Inflammatory macrophage treated with lipopolysaccharide for 1 hour (primary cell): ENCODE measurements around the gene RIPOR3.
A peak's percentile ranks its signal among the peaks of the same experiment; 100 is the strongest.
"Not testable (repeated sequence)": the region's sequence is repeated elsewhere in the genome, so short reads cannot be mapped to it uniquely, and the experiment has no call there.

ENCODE experiments used
- DNase-seq, 2 donors: peaks; one replicate each; pipeline ENCODE4 v3.0.0-alpha.2; 2020 to 2022

Gene RIPOR3

DNA sequence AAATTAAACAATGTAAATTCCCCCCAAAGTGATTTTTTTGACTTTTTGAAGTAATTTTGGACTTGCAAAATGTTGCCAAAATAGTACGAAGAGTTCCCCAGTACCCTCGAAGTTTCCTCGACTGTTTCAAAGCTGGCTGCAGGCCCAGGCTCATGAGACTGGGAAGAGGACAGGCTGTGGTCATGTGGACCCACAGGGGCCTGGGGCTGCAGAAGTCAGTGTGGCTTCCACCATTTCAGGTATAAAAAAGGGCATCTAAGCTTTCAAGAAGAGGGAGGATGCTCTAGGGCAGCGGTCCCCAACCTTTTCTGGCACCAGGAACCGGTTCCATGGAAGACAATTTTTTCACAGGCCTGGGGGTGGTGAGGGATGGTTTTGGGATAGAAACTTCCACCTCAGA lies 106.1 kb downstream of the RIPOR3 start:
- DNase-seq, result no peak

DNA sequence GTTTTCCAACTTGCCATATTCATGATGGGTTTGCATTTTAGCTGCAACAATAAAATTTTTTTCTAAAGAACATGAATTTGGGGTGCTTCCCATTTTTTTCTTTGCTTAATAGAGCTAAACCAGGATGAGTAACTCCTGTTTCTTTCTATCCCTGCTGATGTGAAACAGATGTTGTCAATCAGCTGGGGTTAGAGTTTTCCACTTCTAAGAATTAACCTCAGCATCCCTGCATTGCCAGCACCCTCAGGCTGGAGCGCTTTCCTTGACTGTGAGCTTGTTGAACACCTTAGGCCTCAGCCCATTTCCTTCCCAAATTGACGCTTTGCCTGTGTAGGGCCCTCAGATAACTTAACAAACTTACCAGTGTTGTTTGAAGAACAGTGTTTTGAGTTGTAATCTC lies 106.7 kb downstream of the RIPOR3 start:
- DNase-seq, result no peak

DNA sequence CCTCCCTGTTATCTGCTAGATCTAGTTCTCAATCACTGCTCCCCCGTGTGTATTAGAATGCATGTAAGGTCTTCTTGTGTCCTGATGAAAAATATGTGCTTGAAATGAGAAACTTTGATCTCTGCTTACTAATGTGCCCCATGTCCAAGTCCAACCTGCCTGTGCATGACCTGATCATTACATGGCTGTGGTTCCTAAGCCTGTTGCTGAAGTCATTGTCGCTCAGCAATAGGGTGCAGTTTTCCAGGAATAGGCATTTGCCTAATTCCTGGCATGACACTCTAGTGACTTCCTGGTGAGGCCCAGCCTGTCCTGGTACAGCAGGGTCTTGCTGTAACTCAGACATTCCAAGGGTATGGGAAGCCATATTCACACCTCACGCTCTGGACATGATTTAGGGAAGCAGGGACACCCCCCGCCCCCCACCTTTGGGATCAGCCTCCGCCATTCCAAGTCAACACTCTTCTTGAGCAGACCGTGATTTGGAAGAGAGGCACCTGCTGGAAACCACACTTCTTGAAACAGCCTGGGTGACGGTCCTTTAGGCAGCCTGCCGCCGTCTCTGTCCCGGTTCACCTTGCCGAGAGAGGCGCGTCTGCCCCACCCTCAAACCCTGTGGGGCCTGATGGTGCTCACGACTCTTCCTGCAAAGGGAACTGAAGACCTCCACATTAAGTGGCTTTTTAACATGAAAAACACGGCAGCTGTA lies 107.7 kb downstream of the RIPOR3 start:
- DNase-seq, result no peak

DNA sequence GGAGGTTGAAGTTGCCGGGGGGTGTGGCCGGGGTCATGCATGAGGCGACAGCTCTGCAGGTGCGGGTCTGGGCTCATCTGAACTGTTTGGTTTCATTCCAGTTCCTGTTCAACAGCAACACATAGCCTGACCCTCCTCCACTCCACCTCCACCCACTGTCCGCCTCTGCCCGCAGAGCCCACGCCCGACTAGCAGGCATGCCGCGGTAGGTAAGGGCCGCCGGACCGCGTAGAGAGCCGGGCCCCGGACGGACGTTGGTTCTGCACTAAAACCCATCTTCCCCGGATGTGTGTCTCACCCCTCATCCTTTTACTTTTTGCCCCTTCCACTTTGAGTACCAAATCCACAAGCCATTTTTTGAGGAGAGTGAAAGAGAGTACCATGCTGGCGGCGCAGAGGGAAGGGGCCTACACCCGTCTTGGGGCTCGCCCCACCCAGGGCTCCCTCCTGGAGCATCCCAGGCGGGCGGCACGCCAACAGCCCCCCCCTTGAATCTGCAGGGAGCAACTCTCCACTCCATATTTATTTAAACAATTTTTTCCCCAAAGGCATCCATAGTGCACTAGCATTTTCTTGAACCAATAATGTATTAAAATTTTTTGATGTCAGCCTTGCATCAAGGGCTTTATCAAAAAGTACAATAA lies 108.6 kb downstream of the RIPOR3 start:
- no peak for DNase-seq

DNA sequence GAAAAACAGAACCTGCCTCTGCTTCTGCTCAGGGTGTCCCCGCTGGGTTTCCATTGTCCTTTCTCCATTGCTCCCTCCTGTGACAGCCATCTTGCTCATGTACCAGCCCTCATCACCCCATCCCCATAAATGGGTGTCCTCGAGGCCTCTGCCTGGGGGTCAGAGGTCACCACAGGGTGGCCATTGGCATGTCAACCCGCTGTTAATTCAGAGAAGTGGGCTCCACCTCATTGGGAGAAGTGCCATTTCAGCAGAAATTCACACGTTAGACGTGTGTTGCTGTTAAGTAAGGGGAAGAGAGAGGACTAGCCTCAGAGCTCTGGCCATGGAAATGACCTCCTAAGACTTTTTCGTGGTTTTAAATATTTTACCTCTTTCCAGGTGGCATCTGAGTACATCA lies 109.2 kb downstream of the RIPOR3 start:
- DNase-seq, result no peak

DNA sequence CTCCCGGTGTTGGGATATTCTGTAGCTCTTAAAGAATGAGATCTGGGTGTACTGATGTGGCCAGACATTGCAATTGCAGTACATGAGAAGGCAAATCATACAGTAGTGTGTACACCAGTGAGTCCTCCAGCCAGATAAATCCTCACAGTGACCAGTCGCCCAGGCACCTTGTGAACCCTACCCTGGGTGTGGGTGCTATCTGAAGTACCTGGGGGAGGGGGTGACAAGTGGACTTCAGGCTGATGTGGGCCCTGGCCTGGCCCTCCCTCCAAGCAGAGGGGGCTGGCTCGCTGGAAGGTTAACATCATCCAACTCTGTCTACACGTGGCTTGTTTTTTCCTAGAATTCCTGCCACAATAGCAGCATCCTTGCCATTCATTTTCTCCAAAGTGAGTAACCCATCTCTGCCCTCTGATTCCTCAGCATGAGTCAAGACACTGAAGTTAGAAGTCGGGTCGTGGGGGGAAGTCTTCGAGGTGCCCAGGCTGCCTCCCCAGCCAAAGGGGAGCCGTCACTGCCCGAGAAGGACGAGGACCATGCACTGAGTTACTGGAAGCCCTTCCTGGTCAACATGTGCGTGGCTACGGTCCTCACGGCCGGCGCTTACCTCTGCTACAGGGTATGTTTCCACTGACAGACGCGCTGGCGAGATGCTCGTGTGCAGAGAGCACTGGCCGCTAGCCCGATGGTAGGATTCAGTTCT lies 110.3 kb downstream of the RIPOR3 start:
- no peak for DNase-seq

DNA sequence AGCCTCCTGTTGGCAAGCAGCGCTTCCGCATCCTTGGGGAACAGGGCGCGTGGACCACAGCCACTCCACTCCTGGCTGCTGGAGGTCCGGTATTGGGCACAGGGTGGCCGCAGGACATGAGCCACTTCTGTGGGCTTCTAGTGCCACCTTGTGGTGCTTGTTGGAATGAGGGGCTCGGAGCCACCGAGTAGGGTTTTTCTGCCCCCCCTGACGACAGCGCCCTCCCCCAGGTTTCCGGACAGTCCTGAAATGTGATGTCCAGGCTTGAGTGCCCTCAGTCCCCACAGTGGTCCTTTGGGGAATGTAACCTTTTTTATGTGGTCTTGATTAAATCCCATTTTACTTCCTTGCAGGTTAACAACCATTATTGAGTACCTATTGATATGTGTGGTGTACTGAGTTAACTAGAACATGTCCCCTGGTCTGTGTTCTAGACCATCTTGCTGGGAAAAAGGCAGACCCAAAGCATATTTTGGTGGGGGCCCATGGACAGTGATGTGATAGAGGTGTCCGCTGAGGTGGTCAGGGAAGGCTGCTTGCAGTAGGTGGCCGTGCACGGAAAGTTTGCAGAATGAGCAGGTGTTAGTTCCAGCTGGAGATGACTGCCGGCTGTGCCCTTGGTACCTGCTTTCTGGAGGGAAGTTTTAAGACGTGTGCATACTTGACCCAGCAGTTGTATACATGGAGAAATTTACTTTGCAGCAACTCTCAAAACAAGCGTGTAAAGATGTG lies 111.2 kb downstream of the RIPOR3 start:
- DNase-seq, result peak in 1 of 2 donors; percentile 71

DNA sequence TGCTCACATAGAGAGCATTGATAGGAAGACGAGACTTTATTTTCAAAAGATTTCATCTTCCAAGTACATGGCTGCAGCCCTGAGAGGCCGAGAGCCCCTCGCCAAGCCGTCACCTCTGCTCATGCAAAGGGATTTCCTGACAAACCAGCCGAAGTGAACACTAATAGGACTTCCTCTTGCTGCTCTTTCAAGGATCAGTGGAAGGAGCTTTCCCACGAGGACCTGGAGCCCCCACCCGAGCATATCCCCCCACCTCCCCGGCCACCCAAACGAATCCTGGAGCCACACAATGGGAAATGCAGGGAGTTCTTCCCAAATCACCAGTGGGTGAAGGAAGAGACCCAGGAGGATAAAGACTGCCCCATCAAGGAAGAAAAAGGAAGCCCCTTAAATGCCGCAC lies 111.8 kb downstream of the RIPOR3 start:
- DNase-seq, result no peak

DNA sequence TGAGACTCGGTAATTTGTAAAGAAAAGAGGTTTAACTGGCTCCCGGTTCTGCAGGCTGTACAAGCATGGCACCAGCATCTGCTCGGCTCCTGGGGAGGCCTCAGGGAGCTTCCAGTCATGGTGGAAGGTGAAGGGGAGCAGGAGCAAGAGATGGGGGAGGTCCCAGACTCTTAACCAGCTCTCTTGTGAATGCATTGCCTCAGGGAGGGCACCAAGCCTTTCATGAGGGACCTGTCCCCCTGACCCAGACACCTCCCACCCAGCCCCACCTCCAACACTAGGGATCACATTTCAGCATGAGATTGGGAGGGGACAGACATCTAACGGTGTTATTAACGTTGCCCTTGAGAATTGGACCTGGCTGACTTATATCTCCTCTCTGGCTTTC lies 112.6 kb downstream of the RIPOR3 start:
- DNase-seq, result no peak

DNA sequence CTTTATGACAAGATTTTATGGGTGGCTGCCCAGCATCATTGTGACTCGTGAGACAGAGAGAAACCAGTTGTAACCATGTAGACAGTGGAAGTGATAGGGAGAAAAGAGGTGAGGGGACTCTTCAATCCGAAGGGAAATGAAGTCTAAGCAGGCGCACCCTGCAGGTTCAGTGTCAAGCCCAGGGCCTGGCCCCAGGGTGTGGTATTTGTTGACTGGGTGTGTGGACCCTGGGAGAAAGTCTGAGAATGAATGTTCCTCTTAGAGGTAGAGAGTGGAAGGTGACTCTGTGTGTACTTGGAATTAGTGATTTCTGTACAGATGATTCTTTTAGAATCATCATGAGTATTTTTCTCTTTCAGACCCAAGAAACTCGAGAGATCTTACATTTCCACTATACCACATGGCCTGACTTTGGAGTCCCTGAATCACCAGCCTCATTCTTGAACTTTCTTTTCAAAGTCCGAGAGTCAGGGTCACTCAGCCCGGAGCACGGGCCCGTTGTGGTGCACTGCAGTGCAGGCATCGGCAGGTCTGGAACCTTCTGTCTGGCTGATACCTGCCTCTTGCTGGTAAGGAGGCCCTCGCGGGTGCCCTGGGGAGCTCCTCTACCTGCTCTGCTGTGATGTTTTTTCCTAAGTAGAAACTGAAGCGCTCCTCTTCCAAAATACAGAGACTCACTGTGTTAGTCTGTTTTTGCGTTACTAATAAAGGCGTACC lies 113.1 kb downstream of the RIPOR3 start:
- DNase-seq, result no peak

DNA sequence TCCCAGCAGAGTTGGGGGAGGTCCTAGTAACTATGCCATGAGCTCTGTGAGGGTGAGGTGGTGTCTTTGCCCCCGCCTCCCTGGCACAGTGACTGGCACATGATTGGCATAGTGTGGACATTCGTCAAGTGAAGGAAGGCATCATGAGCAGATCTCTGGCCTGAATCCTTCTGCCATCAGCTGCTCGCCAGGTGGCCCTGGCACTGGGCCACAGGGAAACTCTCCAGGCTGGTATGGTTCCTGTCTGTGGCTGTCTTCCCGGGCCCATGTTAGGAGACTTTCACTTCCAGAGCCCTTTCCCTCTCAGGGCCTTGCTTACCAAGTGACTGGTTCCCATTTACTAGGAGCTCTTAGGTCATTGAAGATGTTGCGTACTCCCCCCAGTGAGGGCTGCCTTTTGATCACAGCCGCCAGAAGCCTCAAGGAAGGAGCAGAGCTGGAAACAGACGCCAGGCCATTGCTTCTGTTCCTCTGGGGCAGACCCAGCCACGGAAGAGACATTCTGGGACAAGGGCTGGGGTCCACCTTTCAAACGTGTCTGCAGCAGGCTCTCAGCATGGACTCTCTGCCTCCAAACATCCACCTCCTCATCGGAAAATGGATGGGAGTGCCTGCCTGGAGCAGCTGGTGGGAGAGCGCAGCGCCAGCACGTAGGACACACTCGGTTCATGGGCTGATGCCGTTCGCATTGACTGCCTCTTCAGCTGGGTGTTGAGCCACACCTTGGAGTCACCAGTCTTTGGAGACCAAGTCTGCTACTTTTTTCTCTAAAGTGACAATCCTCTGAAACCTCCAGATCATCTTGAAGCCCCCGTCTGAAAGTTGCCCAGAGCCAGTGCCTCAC lies 113.9 kb downstream of the RIPOR3 start:
- no peak for DNase-seq

DNA sequence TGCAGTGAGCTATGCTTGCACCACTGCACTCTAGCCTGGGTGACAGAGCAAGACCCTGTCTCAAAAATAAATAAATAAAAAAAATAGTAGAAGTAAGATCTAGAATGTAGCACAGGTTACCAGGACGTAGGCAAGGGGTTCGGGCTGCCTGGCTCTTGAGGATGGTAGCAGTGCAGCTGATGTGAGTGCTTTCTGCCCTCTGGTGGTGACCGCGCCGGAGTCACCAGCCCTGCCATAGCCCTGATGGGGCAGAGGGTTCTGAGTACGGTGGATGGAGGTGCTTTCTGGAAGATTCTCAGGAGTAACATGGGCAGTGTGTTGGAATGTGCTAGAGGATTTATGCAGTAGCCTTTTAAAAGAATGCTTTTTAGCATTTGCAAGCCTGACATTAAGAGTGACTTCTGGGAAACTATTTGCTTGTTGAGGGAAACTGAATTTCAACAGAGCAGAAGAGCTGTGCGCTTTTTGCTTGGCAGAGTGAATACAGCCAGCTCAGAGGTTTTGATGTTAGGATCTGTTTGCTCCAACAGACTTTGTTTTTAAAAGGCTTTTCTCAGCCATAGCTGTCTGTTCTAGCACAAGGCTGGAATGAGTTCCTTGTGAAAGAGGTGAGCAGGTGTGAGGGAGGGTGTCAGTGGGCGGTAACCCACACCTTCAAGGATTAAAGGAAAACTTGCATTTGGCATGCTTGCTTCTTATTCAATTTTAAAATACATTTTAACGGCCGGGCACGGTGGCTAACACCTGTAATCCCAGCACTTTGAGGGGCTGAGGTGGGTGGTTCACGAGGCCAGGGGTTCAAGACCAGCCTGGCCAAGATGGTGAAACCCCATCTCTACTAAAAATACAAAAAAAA lies 115.2 kb downstream of the RIPOR3 start:
- DNase-seq, result peak in 1 of 2 donors; percentile 58

DNA sequence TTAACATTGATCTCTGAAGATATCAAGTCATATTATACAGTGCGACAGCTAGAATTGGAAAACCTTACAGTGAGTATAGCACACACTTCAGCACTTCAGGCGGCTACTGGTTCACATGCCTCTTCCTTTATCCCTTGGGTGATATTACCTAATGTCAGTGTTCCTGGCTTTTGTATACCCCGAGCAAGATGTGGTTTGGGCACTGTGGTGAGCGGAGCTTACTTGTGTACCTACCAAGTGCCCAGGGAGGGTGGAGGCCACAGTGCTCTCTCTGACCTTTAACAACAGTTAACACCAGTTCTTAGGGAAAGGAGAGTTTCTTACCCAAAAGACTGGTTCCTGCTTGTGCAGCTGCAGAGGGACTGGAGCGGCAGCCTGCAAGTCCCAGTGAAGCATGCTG lies 116.8 kb downstream of the RIPOR3 start:
- DNase-seq, result no peak

DNA sequence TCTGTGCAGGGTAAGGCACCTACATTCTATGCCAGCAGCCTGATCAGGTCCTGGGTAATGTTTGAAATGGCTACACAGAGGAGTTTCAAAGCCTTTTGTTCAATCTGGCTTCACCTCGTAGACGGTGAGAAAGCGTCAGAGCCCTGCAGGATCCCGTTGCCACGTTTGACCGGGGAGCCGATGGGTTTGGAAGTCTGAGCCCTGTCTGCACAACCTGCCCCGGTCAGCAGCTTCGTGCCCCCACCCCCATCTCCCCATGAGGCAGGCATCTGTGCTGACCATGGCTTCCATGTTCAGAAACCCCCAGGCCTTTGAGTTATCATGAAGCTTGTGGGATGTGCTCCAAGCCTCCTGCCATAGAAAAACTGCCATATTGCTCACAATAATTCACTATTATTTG lies 117.2 kb downstream of the RIPOR3 start:
- DNase-seq, result no peak

DNA sequence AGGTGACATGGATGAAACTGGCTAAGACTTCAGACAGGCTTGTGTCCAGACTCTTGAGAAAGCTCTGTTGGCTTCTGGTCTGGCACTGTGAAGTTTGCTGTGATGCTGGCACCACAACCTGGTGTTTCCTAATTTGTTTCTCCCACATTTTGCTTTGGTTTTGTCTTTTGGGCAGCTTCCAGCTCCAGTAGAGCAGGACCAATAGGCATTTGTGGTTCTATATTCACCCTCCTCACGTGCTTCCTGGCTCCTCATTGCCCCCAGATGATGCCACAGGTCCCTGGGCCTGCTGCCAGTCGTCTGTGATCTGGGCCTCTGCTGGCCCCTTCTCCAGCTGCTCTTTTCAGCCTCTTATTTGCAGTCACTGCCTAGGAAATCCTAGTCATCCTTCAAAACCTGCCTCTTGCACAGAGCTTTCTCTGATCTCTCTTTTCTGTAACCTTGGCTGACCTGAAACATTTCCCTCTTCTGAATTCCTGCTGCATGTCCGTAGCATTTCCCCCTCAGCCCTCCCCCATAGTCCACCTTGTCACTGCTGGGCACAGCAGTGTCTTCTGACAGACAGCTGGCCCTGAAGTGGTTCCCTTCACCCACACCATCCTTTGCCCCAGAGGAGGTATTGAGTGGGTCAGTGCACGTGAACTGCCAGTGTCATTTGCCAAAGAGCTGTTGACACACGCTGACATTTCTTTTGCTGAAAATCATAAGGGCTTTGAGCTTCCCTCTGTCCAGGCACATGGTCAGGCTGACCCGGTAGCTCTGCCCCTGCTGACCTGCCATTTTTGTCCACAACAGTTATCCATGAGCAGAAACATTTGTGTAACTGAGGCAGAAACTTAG lies 118.2 kb downstream of the RIPOR3 start:
- peak; percentile 38 to 78 for DNase-seq

DNA sequence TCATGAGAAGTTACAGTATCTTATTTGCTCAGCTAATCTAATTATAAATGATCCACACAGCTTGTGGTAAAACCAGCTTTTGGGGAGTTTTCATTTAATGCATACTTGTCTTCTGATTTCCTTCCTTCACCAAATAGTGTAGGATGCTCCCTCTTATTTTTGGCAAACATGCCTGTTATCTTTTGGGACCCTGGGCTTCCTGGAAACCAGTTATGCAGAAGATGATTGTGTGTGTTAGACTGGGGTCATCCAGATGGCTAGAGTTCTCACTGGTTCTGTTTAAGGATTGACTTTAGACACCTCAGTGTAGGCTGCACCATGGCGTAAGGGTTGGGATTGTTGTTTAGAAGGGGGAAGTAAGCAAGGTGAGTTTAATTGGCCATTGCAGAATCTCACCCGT lies 119.9 kb downstream of the RIPOR3 start:
- DNase-seq, result no peak

DNA sequence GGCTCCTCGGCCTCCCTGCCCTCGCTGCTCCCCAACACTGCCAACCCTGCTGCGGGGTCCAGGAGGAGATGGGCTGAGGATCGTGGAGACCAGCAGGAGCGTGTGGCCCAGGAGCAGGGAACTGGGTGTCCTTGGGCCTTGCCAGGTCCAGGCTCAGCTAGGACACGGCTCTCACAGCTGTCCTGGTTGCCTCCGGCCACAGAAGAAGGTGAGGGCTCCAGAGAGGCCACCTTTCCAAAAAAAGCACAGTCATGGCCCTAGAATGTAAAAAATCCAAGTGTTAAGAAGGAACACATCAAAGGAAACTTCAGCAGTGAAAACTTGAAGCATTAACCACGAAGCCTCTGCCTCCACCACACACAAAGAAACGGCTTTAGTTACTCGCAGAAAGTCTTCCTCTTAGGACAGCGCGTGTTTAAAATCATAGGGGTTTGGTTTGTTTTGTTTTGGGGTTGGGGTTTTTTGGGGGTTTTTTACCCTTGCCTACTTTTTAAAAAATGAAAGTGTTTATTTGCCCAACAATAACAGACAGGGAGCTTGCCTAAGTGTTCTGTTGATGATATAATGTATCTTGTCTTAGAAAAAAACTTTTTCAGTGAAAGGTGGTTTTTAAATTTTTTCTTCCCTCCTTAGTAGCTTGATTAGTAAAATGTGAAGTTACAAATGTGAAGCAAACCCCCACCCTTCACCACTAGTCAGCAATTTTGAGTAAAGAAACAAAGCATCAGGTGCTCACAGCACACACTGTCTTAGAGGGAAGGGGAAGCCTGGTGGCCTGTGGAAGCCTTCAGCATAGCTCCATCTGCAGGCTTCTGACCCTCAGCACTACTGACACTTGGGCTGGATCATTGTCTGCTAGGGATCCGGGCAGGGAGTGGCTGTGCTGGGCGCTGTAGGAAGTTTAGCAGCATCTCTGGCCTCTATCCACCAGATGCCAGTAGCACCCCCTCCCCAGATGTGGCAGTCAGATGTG lies 121.2 kb downstream of the RIPOR3 start:
- peak; percentile 46 to 68 for DNase-seq

DNA sequence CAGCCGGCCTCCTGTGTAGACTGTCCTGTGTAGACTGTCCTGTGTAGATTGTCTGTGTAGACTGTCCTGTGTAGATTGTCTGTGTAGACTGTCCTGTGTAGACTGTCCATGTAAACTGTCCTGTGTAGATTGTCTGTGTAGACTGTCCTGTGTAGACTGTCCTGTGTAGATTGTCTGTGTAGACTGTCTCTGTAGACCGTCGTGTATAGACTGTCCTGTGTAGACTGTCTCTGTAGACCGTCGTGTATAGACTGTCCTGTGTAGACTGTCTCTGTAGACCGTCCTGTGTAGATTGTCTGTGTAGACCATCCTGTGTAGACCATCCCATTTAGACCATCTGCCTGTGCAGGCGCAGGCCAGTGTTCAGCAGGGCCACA lies 121.9 kb downstream of the RIPOR3 start:
- DNase-seq, result not testable (repeated sequence)

DNA sequence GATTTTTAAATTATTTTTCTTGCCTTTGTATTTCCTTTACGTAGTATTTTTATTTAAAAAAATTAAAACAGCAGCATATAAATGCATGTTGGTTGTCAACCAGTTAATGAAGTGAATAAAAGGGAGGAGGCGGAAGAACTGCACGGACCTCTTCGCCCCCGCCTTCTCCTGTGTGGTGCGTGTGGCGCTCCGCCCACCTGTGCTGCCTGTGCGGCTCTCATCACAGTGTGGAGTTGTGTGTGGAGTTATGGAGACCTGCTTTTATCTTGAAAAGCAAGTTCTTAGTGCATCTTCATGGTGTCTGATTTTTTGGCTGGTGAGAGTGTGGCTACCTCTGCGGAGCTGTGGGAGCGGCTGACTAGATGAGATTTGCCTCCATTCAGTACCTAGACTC lies 122.8 kb downstream of the RIPOR3 start:
- no peak for DNase-seq
